Activated T-cell treated with anti-CD3 and anti-CD28 coated beads, Interleukin-2, amount 50 U/mL, for 24 hours (primary cell): ENCODE data around the gene GP1BA.

Experiments
- DNase-seq: peaks from one replicate; pipeline ENCODE4 v3.0.0-alpha.2; 2020
- H3K27ac Mint-ChIP-seq: 2 replicates; pipeline ENCODE4 v1.8.0; 2020; ENCODE audit warnings: mild to moderate bottlenecking, mixed read lengths
- H3K27me3 Mint-ChIP-seq: 2 replicates; pipeline ENCODE4 v1.8.0; 2020; ENCODE audit warnings: mixed read lengths
- H3K36me3 Mint-ChIP-seq: 2 replicates; pipeline ENCODE4 v1.8.0; 2020; ENCODE audit warnings: low read depth, mixed read lengths
- H3K4me1 Mint-ChIP-seq: 2 replicates; pipeline ENCODE4 v1.8.0; 2020; ENCODE audit warnings: low read depth, mixed read lengths
- H3K4me3 Mint-ChIP-seq: 2 replicates; pipeline ENCODE4 v1.8.0; 2020; ENCODE audit warnings: mild to moderate bottlenecking, moderate library complexity, mixed read lengths
- H3K9me3 Mint-ChIP-seq: 2 replicates; pipeline ENCODE4 v1.8.0; 2020; ENCODE audit warnings: mixed read lengths

Gene GP1BA

DNA sequence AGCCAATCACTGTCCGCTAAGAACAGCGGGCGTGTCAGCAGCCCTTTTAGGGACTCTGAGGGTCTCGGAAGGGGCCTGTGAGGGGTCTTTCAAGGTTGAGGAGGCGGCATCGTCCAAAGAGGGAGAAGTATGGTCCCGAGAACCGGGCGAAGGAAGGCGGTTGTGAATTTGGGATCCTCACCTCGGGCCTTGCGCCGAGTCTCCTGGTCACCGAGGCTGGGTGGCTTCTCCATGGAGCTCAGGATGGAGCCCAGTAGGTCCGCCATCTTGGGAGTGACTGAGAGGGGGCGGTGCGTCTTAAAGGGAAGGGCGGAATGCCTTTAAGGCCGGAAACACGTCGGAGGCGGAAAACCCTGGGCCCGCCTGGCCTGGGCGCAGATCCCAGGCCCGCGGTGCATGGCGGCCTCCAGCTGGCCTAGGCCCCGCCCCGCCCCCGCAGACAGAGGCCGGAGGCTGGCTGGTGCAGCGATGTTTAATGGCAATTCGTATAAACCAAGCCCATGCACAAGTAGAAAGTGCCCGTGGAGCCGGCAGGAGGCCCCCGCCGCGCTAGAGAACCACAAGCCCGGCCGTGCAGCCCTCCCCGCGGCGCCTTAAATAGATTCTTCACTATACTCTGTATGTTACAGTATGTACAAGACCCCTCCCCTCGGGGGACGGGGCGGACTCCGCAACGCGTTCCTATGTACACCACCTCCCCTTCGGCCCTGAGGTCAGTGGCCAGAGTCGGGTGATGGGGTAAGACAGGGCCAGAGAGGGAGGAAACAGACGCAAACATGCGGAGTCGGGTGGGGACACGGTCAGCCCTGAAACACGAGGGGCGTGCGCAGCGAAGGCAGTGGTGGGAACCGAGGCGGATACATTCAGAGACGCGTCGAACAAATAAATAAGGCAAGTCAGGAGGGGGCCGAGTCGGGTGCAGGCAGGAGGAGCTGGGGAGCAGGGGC is 35.7 kb downstream of the GP1BA start, which contains the start of gene SPAG7:
Gene SPAG7, minus strand, starts transcription at position 279 of the 947 bp plus-strand sequence. Its CDS starts 13 bp downstream, at position 266.
- Mint-ChIP-seq H3K27me3 (no peaks in the 10 kb centered on the region), H3K9me3 (peaks cover 5% of the 10 kb centered on the region), H3K4me3 (no peak within 1 kb of the TSS), H3K27ac (no peak within 1 kb of the TSS), H3K36me3 (peaks cover 17% of the 10 kb centered on the region), H3K4me1 (peaks cover 43% of the 10 kb centered on the region)
- DNase-seq = peak; percentile 98

GRCh38 chr17:4968486-4969046 is 36.5 kb downstream of the GP1BA start:
- Mint-ChIP-seq H3K36me3 (peaks cover 15% of the 10 kb centered on the region), H3K9me3 (peaks cover 5% of the 10 kb centered on the region), H3K27ac (no peak overlapping the region), H3K4me1 (peaks cover 43% of the 10 kb centered on the region), H3K27me3 (no peaks in the 10 kb centered on the region), H3K4me3 (no peak overlapping the region)
- peak; percentile 73 for DNase-seq

GRCh38 chr17:4969047-4969550 is 37.0 kb downstream of the GP1BA start:
- no peak overlapping the region for H3K27ac Mint-ChIP-seq

GRCh38 chr17:4969551-4970173 is 37.6 kb downstream of the GP1BA start:
- Mint-ChIP-seq H3K9me3 (peaks cover 5% of the 10 kb centered on the region), H3K4me1 (peaks cover 43% of the 10 kb centered on the region), H3K27ac (no peak overlapping the region), H3K4me3 (no peak overlapping the region), H3K27me3 (no peaks in the 10 kb centered on the region), H3K36me3 (peaks cover 9% of the 10 kb centered on the region)
- DNase-seq = peak; percentile 75

More at GRCh38 chr17:4969047-4969550, 37.0 kb downstream of the GP1BA start:
- peak; percentile 78 for DNase-seq
- H3K4me3 Mint-ChIP-seq = no peak overlapping the region
- no peaks in the 10 kb centered on the region for H3K27me3 Mint-ChIP-seq
- peaks cover 5% of the 10 kb centered on the region for H3K9me3 Mint-ChIP-seq
- peaks cover 43% of the 10 kb centered on the region for H3K4me1 Mint-ChIP-seq
- peaks cover 10% of the 10 kb centered on the region for H3K36me3 Mint-ChIP-seq

- Mint-ChIP-seq H3K27me3 (no peaks in the 10 kb centered on the region), H3K4me3 (no peak overlapping the region), H3K36me3 (peaks cover 4% of the 10 kb centered on the region), H3K9me3 (peaks cover 5% of the 10 kb centered on the region), H3K27ac (no peak overlapping the region), H3K4me1 (peaks cover 40% of the 10 kb centered on the region)
- no peak for DNase-seq
These were observed 38.2 kb downstream of the GP1BA start for GRCh38 chr17:4970273-4970672.

DNA sequence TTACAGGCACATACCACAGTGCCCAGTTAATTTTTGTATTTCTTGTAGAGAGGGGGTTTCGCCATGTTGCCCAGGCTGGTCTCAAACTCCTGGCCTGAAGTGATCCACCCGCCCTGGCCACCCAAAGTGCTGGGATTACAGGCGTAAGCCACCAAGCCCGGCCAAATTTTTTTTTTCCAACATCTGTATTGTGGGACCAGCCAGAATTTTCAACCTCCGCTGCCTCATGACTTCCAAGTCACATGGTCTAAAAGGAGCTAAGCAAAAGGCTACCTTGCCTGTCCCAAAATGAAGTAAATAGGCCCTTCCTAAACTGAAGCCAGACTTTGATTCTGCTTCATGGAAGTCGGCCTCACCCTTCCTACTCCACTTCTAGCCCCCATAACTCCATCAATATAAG is 39.7 kb downstream of the GP1BA start:
- H3K27me3 Mint-ChIP-seq = no peaks in the 10 kb centered on the region
- peaks cover 29% of the 10 kb centered on the region for H3K4me1 Mint-ChIP-seq
- peak overlapping the region; percentile 45 for H3K27ac Mint-ChIP-seq
- DNase-seq = no peak
- peaks cover 9% of the 10 kb centered on the region for H3K36me3 Mint-ChIP-seq
- H3K4me3 Mint-ChIP-seq = no peak overlapping the region
- H3K9me3 Mint-ChIP-seq = no peaks in the 10 kb centered on the region

DNA sequence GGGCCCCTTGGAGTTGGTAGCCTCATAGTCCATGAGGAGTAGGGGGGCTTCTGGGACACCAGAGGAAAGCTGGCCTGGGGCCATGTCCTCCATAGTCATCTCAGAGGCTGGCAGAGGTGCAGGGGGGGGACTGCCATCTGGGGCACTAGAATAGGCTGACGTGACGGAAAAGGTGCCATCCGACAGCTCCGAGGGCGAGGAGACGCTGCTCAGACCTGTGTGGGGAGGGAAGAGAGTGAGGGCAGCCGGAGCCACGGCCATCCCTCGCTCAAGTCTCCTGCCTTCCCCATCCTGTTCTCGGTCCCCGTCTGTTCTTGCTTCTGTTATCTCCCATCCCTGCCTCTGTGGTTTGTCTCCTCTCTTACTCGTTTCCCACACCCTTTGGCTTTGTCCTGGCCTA is 40.2 kb downstream of the GP1BA start:
- Mint-ChIP-seq H3K4me3 (no peak overlapping the region), H3K4me1 (peaks cover 29% of the 10 kb centered on the region), H3K36me3 (peaks cover 14% of the 10 kb centered on the region), H3K9me3 (no peaks in the 10 kb centered on the region), H3K27ac (peak overlapping the region; percentile 22), H3K27me3 (no peaks in the 10 kb centered on the region)
- no peak for DNase-seq

DNA sequence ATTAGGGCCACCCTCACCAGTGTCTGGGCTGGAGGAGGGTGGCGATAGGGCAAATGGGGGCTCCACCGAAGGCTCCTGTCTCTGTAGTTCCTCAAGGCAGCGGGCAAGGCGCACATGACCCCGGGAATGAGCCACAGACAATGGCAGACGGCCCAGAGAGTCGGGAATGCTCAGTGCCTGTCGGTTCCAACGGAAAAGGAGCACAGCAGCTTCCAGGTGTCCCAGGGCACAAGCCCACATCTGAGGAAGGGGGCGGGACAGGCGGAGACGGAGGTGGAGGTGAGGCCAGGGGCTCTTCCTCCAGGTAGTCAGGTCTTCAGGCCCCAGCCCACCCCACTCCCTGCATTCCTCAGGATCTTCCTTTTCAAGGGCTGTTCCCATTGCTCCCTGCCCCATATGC is 40.7 kb downstream of the GP1BA start:
- no peaks in the 10 kb centered on the region for H3K9me3 Mint-ChIP-seq
- peaks cover 29% of the 10 kb centered on the region for H3K4me1 Mint-ChIP-seq
- no peak overlapping the region for H3K4me3 Mint-ChIP-seq
- H3K27me3 Mint-ChIP-seq = no peaks in the 10 kb centered on the region
- H3K36me3 Mint-ChIP-seq = peaks cover 18% of the 10 kb centered on the region
- peak overlapping the region; percentile 51 for H3K27ac Mint-ChIP-seq
- DNase-seq = no peak

DNA sequence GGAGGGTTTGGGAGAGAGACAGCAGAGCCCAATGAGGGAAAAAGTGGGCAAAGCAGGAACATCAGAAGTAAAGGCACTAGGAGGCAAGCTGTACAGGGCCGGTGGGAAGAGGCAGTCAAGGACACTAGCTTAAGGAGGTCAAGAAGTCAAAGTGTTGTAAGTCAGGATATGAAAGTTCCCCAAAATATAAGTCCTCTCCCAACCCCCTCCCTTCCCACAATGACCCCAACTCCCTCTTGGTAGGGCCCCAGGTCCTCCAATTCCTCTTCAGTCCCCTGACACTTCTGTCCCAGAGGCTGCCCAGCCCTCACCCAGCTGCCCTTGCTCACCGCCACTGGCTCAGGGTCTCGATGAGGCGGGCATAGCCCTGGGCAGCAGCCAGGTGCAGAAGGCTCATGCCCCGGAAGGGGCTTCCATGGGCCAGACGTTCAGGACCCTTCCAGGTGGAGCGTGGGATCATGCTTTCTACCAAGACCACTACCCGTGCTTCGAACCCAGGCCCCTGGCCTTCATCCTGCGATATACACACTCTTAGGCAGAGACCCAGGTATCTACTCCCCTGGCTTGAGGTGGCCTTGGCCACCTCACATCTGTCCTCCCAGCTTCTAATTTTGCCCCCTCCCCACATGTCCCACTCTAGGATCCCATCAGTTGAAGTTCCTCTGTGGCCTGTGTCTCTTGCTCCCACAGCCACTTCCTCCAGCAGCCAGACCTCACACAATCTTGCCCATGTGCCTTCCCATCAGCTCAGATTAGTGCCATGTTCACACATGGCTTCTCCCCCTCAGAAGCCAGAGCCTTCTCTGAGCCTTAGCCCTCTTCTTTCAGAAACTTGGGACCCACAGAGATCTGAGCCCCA is 41.4 kb downstream of the GP1BA start:
- Mint-ChIP-seq H3K36me3 (peaks cover 26% of the 10 kb centered on the region), H3K27ac (peak overlapping the region; percentile 51)

GRCh38 chr17:4974115-4974670 is 42.1 kb downstream of the GP1BA start:
- no peak for DNase-seq
- H3K27me3 Mint-ChIP-seq = no peaks in the 10 kb centered on the region
- H3K9me3 Mint-ChIP-seq = no peaks in the 10 kb centered on the region
- peak overlapping the region; percentile 72 for H3K27ac Mint-ChIP-seq
- no peak overlapping the region for H3K4me3 Mint-ChIP-seq
- peaks cover 22% of the 10 kb centered on the region for H3K4me1 Mint-ChIP-seq
- peaks cover 33% of the 10 kb centered on the region for H3K36me3 Mint-ChIP-seq

More for the DNA sequence above, 41.4 kb downstream of the GP1BA start:
- Mint-ChIP-seq H3K27me3 (no peaks in the 10 kb centered on the region), H3K4me3 (no peak overlapping the region), H3K9me3 (no peaks in the 10 kb centered on the region), H3K4me1 (peaks cover 29% of the 10 kb centered on the region)
- no peak for DNase-seq

GRCh38 chr17:4978726-4979125 is 46.6 kb downstream of the GP1BA start:
- no peaks in the 10 kb centered on the region for H3K27me3 Mint-ChIP-seq
- no peak overlapping the region for H3K4me3 Mint-ChIP-seq
- DNase-seq = no peak
- no peak overlapping the region for H3K27ac Mint-ChIP-seq
- H3K36me3 Mint-ChIP-seq = peaks cover 72% of the 10 kb centered on the region
- no peaks in the 10 kb centered on the region for H3K9me3 Mint-ChIP-seq
- H3K4me1 Mint-ChIP-seq = peaks cover 23% of the 10 kb centered on the region

- DNase-seq = peak; percentile 52
- Mint-ChIP-seq H3K27ac (peak overlapping the region; percentile 71), H3K27me3 (no peaks in the 10 kb centered on the region), H3K36me3 (peaks cover 80% of the 10 kb centered on the region), H3K9me3 (no peaks in the 10 kb centered on the region), H3K4me1 (peaks cover 30% of the 10 kb centered on the region), H3K4me3 (no peak overlapping the region)
These were observed 48.7 kb downstream of the GP1BA start for GRCh38 chr17:4980644-4981216.

DNA sequence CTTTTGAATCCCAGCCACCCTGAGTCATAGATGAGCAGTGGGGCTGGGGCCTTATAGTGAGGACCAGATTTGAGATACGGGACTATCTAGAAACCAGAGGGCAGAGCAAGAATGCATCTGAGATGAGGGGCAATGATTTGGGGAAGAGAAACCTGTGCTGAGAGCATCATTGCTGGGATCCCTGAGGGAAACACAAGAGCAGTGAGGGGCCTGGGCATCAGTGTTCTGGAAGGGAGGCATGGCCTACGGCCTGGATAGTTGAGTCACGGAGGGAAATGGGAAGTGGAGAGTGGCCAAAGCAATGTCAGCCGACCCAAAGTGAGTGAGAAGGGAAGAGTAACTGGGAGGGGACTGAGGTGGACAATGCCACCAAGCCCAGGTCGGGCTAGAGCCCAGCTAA is 50.2 kb downstream of the GP1BA start:
- Mint-ChIP-seq H3K4me1 (peaks cover 41% of the 10 kb centered on the region), H3K4me3 (no peak overlapping the region), H3K9me3 (no peaks in the 10 kb centered on the region), H3K27me3 (no peaks in the 10 kb centered on the region), H3K36me3 (peaks cover 80% of the 10 kb centered on the region), H3K27ac (peak overlapping the region; percentile 63)
- DNase-seq = no peak
